Measurements from ENCODE around the gene SLC2A1. TPM values are rescaled to one million over a fixed set of nuclear protein-coding genes. Genes with fewer than 3 reads are reported as not detected.

Gene SLC2A1
- total RNA-seq, 2 experiments from 2014 or later = 66.6 to 93.4 TPM

DNA sequence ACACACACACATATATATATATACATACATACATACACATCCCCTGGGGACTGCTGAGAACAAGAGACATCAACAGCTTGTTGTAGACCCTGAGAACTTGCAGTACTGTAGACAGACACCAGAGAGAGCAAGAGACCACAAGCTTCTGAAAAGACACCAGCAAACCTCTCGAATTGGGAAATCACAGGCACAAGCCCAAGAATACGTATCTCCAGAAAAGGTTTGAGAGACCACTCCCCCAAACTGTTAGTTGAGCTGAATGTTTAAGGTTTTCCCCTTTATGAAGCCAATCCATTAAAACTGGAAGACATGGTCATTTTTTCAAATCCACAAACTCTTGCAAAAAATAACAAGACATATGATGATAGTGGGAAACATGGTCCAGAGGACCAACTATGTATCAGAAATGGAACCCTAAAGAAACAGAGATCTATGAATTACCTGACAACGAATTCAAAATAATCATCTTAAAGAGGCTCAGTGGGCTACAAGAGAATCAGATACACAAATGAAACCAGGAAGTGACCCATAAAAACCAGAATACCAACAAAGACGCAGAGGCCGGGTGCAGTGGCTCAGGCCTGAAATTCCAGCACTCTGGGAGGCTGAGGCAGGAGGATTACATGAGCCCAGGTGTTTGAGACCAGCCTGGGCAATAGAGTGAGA is 45.1 kb downstream of the SLC2A1 start:
- Histone ChIP-seq H4K20me1 (ENCODE audit: insufficient read depth, low read length) (no peaks in the 10 kb centered on the region), H3K9me3 (ENCODE audit: low read length) (peaks cover 18% of the 10 kb centered on the region; the same call in 1 of the 2 replicates), H2AFZ (ENCODE audit: low read length) (no peak overlapping the region), H3K4me2 (ENCODE audit: low read length) (no peak overlapping the region), H3K9me2 (ENCODE audit: insufficient read depth, low read length) (no peaks in the 10 kb centered on the region; the same call in 1 of the 2 replicates), H3K4me3 (ENCODE audit: low read depth, low read length, poor library complexity, severe bottlenecking) (no peak overlapping the region), H3K27ac (ENCODE audit: low read depth, low read length, poor library complexity, severe bottlenecking) (no peak overlapping the region), H3K4me1 (ENCODE audit: insufficient read depth, low read length, poor library complexity, severe bottlenecking) (no peaks in the 10 kb centered on the region), H3K36me3 (ENCODE audit: insufficient read depth, low read length) (no peaks in the 10 kb centered on the region), H3K79me2 (ENCODE audit: insufficient read depth, low read depth, low read length) (no peaks in the 10 kb centered on the region)
- intact Hi-C loops (cut with micrococcal nuclease; ENCODE audit: unreplicated experiment) = loop anchor here (1.0 to 2.0 kb wide), 2 partner anchors 135 to 160 kb away; no protein-coding TSS in a partner anchor
- CTCF ChIA-PET (ENCODE audit: unreplicated experiment) = interaction anchor here (0.5 to 4.0 kb wide), 7 partner anchors 9 to 162 kb away, joined by 3 to 49 read pairs (median 4); no protein-coding TSS in a partner anchor
- no TSS peak for BruUV-seq (replicated peaks)
- peak; percentile 82 for DNase-seq (ENCODE audit: low spot score)
- POLR2A ChIA-PET = interaction anchor here (0.9 to 1.5 kb wide), 3 partner anchors 65 to 162 kb away, joined by 3 to 7 read pairs (median 3); partner anchors contain the start of genes C1orf50 and P3H1
- no peak for TF ChIP-seq EZH2phosphoT487 (IDR thresholded peaks at IDR 0.05; ENCODE audit: borderline replicate concordance, low read depth, low read length)
- TF ChIP-seq, protein P1, sequence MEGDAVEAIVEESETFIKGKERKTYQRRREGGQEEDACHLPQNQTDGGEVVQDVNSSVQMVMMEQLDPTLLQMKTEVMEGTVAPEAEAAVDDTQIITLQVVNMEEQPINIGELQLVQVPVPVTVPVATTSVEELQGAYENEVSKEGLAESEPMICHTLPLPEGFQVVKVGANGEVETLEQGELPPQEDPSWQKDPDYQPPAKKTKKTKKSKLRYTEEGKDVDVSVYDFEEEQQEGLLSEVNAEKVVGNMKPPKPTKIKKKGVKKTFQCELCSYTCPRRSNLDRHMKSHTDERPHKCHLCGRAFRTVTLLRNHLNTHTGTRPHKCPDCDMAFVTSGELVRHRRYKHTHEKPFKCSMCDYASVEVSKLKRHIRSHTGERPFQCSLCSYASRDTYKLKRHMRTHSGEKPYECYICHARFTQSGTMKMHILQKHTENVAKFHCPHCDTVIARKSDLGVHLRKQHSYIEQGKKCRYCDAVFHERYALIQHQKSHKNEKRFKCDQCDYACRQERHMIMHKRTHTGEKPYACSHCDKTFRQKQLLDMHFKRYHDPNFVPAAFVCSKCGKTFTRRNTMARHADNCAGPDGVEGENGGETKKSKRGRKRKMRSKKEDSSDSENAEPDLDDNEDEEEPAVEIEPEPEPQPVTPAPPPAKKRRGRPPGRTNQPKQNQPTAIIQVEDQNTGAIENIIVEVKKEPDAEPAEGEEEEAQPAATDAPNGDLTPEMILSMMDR (conservative IDR thresholded peaks at IDR 0.05; ENCODE audit: low read length) = peak; percentile 80

DNA sequence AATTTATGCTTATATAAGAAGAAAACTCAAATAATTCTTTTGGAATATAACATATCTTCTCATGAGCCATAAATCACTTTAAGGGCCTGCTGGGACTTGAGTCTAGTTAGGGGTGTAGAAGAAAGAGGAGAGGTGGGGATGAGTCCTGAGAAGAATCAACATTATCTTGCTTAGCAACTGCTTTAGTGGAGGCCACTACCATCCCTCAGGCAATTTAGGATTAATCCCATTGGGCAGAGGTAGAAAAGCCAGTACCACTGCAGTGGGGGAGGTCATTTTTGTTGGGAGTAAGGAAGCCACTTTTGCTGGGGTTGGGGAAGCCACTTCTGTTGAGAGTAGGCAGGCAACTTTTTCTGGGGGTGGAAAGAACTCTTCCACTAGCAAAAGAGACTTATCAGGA is 47.7 kb downstream of the SLC2A1 start:
- no peak overlapping the region for H2AFZ ChIP-seq (ENCODE audit: low read length)
- H3K4me1 ChIP-seq (ENCODE audit: insufficient read depth, low read length, poor library complexity, severe bottlenecking) = no peaks in the 10 kb centered on the region
- no peaks in the 10 kb centered on the region for H3K79me2 ChIP-seq (ENCODE audit: insufficient read depth, low read depth, low read length)
- DNase-seq (ENCODE audit: low spot score) = no peak
- H3K9me3 ChIP-seq (ENCODE audit: low read length) = peaks cover 14% of the 10 kb centered on the region; the same call in 1 of the 2 replicates
- H3K4me3 ChIP-seq (ENCODE audit: low read depth, low read length, poor library complexity, severe bottlenecking) = no peak overlapping the region
- H3K36me3 ChIP-seq (ENCODE audit: insufficient read depth, low read length) = no peaks in the 10 kb centered on the region
- no peak overlapping the region for H3K27ac ChIP-seq (ENCODE audit: low read depth, low read length, poor library complexity, severe bottlenecking)
- intact Hi-C loops (cut with micrococcal nuclease; ENCODE audit: unreplicated experiment) = no loop called here
- ChIA-PET POLR2A (no interaction called here), CTCF (ENCODE audit: unreplicated experiment) (interaction anchor here (4.0 kb wide), 1 partner anchor 162 kb away, joined by 49 read pairs; no protein-coding TSS in a partner anchor)
- BruUV-seq (replicated peaks) = no TSS peak
- TF ChIP-seq, protein P1 (conservative IDR thresholded peaks at IDR 0.05; ENCODE audit: low read length) = no peak
- TF ChIP-seq EZH2phosphoT487 (IDR thresholded peaks at IDR 0.05; ENCODE audit: borderline replicate concordance, low read depth, low read length) = no peak
- H3K4me2 ChIP-seq (ENCODE audit: low read length) = no peak overlapping the region
- H3K9me2 ChIP-seq (ENCODE audit: insufficient read depth, low read length) = no peaks in the 10 kb centered on the region
- H4K20me1 ChIP-seq (ENCODE audit: insufficient read depth, low read length) = no peaks in the 10 kb centered on the region

DNA sequence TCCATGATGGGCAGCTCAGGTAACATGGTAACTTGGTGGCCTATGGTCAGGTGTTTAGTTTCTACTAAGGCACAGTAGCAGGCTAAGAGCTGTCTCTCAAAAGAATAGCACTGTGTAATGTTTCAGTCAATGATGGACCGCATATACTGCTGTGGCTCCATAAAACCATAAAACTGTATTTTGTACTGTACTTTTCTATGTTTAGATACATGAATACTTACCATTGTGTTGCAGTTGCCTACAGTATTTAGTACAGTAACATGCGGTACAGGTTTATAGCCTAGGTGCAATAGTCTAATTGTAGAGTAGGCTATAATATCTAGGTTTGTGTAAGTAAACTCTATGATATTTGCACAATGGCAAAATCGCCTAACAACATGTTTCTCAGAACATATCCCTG is 50.6 kb downstream of the SLC2A1 start:
- Histone ChIP-seq H3K4me1 (ENCODE audit: insufficient read depth, low read length, poor library complexity, severe bottlenecking) (no peaks in the 10 kb centered on the region), H3K79me2 (ENCODE audit: insufficient read depth, low read depth, low read length) (no peaks in the 10 kb centered on the region), H3K9me2 (ENCODE audit: insufficient read depth, low read length) (no peaks in the 10 kb centered on the region), H3K36me3 (ENCODE audit: insufficient read depth, low read length) (no peaks in the 10 kb centered on the region), H3K9me3 (ENCODE audit: low read length) (no peaks in the 10 kb centered on the region), H3K4me2 (ENCODE audit: low read length) (no peak overlapping the region), H3K4me3 (ENCODE audit: low read depth, low read length, poor library complexity, severe bottlenecking) (no peak overlapping the region), H4K20me1 (ENCODE audit: insufficient read depth, low read length) (no peaks in the 10 kb centered on the region), H2AFZ (ENCODE audit: low read length) (no peak overlapping the region), H3K27ac (ENCODE audit: low read depth, low read length, poor library complexity, severe bottlenecking) (no peak overlapping the region)
- POLR2A ChIA-PET = no interaction called here
- no peak for TF ChIP-seq EZH2phosphoT487 (IDR thresholded peaks at IDR 0.05; ENCODE audit: borderline replicate concordance, low read depth, low read length)
- TF ChIP-seq, protein P1 (conservative IDR thresholded peaks at IDR 0.05; ENCODE audit: low read length) = no peak
- DNase-seq (ENCODE audit: low spot score) = no peak
- no TSS peak for BruUV-seq (replicated peaks)
- CTCF ChIA-PET (ENCODE audit: unreplicated experiment) = no interaction called here
- intact Hi-C loops (cut with micrococcal nuclease; ENCODE audit: unreplicated experiment) = no loop called here

All from OCI-LY7 (cell line).